ENCODE data around the gene KSR2.
"Not testable (repeated sequence)": the region's sequence is repeated elsewhere in the genome, so short reads cannot be mapped to it uniquely, and the experiment has no call there.

The KSR2 gene

GRCh38 chr12:117685110-117685926 is 283.5 kb downstream of the KSR2 start:
- peak in 1 of 14 donors; percentile 34 for DNase-seq

GRCh38 chr12:117684471-117684870 is 284.3 kb downstream of the KSR2 start:
- no peak for DNase-seq

GRCh38 chr12:117680312-117680711 is 288.5 kb downstream of the KSR2 start:
- DNase-seq = no peak

GRCh38 chr12:117679776-117680175 is 289.0 kb downstream of the KSR2 start:
- no peak for DNase-seq

- no peak for DNase-seq
Measured at GRCh38 chr12:117674763-117675162, 294.0 kb downstream of the KSR2 start.

GRCh38 chr12:117674313-117674712 is 294.5 kb downstream of the KSR2 start:
- DNase-seq = no peak

- no peak for DNase-seq
Measured at GRCh38 chr12:117671734-117672133, 297.1 kb downstream of the KSR2 start.

GRCh38 chr12:117664169-117664568 is 304.6 kb downstream of the KSR2 start:
- no peak for DNase-seq

- no peak for DNase-seq
Measured at GRCh38 chr12:117662620-117663395, 306.0 kb downstream of the KSR2 start.

- DNase-seq = no peak
Measured at GRCh38 chr12:117662220-117662619, 306.6 kb downstream of the KSR2 start.

GRCh38 chr12:117661471-117661870 is 307.3 kb downstream of the KSR2 start:
- no peak for DNase-seq

GRCh38 chr12:117660896-117661295 is 307.9 kb downstream of the KSR2 start:
- peak in 1 of 14 donors; percentile 13 for DNase-seq

GRCh38 chr12:117658226-117658625 is 310.6 kb downstream of the KSR2 start:
- no peak for DNase-seq

GRCh38 chr12:117649796-117650195 is 319.0 kb downstream of the KSR2 start:
- no peak for DNase-seq

GRCh38 chr12:117646520-117646919 is 322.3 kb downstream of the KSR2 start:
- no peak for DNase-seq

- no peak for DNase-seq
Measured at GRCh38 chr12:117645473-117645872, 323.3 kb downstream of the KSR2 start.

GRCh38 chr12:117643971-117644370 is 324.8 kb downstream of the KSR2 start:
- DNase-seq = no peak

GRCh38 chr12:117641885-117642284 is 326.9 kb downstream of the KSR2 start:
- DNase-seq = no peak

- DNase-seq = no peak
Measured at GRCh38 chr12:117640511-117640910, 328.3 kb downstream of the KSR2 start.

GRCh38 chr12:117629454-117629853 is 339.3 kb downstream of the KSR2 start:
- DNase-seq = no peak

GRCh38 chr12:117628711-117629110 is 340.1 kb downstream of the KSR2 start:
- not testable (repeated sequence) for DNase-seq

GRCh38 chr12:117622741-117623140 is 346.0 kb downstream of the KSR2 start:
- DNase-seq = no peak

GRCh38 chr12:117622087-117622486 is 346.7 kb downstream of the KSR2 start:
- DNase-seq = no peak

- no peak for DNase-seq
Measured at GRCh38 chr12:117607778-117608177, 361.0 kb downstream of the KSR2 start.

All from C1 segment of cervical spinal cord (tissue), 14 donors.